Left kidney (tissue), 2 donors: Measurements from ENCODE around the gene CEBPG. TPM values are rescaled to one million over a fixed set of nuclear protein-coding genes. Genes with fewer than 3 reads are reported as not detected.

ENCODE experiments used
- DNase-seq: peaks from one replicate; pipeline ENCODE4 v3.0.0-alpha.2; 2013
- polyA plus RNA-seq: library from polyadenylated mRNA; unstranded; fragments of 120-200 nt; gene quantifications from one replicate; pipeline ENCODE4 v1.2.1, GENCODE V29; 2013; ENCODE audit not compliant: insufficient read length

CEBPG gene
- polyA plus RNA-seq, 1 donor: 25.6 TPM

DNA sequence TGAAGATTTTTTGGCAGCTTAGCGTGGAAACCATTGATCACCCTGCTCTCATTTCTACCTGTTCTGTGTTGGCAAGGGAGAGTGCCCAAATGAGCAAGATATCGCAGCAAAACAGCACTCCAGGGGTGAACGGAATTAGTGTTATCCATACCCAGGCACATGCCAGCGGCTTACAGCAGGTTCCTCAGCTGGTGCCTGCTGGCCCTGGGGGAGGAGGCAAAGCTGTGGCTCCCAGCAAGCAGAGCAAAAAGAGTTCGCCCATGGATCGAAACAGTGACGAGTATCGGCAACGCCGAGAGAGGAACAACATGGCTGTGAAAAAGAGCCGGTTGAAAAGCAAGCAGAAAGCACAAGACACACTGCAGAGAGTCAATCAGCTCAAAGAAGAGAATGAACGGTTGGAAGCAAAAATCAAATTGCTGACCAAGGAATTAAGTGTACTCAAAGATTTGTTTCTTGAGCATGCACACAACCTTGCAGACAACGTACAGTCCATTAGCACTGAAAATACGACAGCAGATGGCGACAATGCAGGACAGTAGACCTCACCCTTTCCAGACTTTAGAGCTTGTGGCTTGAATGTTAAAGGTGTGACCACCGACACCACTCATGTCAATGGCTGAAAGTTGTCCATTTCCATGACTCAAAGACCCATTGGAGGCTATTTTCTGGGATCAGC is 5.8 kb downstream of the CEBPG start:
- DNase-seq: no peak

DNA sequence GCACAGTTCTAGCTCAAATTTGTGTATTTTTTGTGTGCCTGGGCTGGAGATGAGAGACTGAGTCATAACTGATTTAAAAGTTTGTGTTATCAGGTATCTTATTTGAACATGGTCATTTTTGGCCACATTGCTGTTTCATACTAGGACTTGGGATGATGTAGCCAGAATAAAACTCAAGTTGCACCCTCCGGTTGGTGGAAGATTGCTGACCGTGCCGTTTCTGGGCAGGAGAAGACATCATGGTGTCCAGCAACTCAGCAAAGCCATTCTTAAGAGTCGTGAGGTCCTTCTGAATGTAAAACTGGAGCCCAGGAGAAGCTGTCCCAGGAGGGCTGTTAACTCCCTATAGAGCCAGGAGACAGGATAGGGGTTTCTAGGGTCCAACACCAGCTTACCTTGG is 7.6 kb downstream of the CEBPG start:
- DNase-seq: no peak

DNA sequence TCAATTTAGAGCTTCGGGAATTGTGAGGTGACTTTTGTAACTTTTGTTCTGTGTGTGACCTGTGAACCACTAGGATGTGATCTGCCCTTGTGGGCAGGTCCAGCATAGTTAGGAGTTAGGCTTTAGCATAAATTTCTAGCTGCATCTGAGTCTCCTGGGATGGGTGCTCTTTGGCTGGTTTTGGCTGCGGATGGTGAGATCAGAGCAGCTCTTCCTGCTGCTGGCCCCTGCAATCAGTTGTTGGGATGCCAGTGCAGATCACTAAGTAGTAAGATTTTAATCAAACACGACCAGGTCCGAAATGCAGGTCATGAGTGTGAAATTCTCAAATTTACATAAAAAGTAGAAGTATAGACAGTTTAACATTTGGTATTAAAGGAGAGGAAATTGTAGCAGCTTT is 8.5 kb downstream of the CEBPG start:
- no peak for DNase-seq

GRCh38 chr19:33382982-33383381 is 9.5 kb downstream of the CEBPG start:
- DNase-seq: no peak

- DNase-seq: no peak
These were observed 10.3 kb downstream of the CEBPG start for GRCh38 chr19:33383720-33384292.

GRCh38 chr19:33384983-33385382 is 11.5 kb downstream of the CEBPG start:
- no peak for DNase-seq

GRCh38 chr19:33385956-33386355 is 12.4 kb downstream of the CEBPG start:
- DNase-seq: no peak

- no peak for DNase-seq
These were observed 12.9 kb downstream of the CEBPG start for GRCh38 chr19:33386361-33386858.

DNA sequence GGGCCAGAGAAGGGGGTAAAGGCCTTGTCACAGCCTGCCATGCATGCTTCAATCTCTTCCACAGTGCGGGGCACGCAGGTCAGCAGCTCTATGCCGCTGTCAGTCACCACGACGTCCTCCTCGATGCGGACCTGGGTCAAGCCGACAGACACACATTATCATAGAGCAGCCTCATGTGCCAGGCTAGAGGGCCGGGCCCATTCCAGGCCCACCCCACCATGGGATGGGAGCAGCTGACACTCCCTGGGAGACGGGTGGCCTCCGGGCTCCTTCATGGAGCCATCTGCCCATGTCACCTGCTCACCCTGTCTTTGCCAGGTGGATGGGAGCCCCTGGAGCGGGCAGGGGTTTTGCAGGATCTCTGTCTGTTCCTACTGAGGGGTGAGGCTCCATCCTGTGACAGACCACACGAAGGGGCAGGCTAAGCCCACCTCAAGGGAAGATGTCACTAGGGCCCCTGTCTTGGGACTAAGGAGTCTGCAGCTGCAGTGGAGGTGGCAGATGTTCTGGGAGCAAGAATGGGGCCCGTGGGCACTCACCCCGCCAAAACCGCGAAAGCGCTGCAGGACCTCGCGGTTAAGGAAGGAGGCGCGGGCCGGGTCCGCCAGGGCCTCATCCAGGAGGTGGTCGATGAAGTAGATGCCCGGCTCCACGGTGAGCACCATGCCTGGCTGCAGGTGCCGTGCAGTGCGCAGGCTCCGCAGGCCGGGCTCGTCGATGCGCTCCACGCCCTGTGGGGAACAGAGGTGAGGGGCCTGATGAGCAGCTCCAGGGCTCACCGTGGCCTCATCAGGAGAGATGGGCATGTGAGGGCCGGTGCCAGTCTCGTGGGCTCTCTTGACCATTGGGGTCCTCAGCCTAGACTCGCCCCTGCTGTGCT is 14.1 kb downstream of the CEBPG start:
- DNase-seq: no peak

DNA sequence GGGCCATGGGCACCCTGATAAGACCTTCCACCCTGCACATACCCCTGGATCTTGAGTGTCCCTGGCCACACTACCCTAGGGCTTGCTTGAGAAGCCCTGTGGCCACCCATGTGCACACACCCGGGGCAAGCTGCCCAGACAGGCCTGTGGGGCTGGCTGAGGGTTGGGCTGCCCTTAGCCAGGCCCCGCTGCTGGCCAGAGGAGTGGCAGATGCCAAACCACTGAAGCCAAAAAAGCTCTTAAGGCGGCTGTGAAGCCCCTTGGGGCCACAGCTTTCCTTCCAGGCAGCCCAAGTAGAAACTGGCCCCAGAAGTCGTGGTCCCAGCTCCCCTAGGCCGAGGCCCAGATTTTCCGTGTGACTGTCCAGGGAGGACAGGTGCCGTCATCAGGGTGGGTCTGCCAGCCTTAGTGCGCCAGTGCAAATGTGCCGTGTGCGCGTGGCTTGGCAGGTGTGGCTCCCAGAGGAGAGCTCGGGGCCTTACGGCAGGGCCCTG is 14.8 kb downstream of the CEBPG start:
- no peak for DNase-seq

GRCh38 chr19:33388725-33389420 is 15.4 kb downstream of the CEBPG start:
- DNase-seq: no peak

GRCh38 chr19:33389421-33390100 is 16.1 kb downstream of the CEBPG start:
- no peak for DNase-seq

- DNase-seq: no peak
These were observed 16.8 kb downstream of the CEBPG start for GRCh38 chr19:33390101-33390907.

DNA sequence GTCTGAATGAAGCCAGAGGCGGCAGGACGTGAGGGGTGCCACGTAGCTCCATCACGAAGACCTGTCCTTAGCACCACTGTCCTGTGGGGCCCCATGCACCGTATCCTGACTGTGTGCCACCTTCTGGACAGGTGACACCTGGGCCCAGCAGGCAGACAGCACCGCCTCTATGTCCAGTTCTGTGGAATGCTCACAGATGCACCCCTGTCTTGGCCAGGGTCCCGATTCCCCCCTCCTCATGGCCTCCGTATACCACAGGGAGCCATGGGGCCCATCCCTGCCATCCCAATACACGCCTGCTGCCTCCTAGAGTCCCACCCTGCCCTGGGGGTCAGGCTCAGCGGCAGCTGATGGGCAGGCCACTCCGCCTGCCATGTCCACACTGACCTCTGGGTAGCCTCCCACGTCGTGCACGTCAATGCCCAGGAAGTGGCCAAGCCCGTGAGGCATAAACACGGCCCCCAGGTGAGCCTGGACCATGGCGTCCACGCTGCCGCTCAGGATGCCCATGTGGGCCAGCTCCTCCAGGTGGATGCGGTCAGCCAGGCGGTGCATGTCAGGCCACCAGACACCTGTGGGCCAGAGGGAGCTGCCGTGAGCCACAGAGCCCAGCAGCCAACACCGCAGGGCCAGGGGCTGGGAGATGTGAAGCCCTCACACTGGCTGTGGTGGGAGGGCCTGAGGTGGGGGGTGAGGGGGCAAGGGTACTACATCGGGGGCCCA is 17.6 kb downstream of the CEBPG start:
- DNase-seq: no peak

- DNase-seq: no peak
These were observed 18.2 kb downstream of the CEBPG start for GRCh38 chr19:33391631-33392249.

- DNase-seq: peak; percentile 24
These were observed 19.1 kb downstream of the CEBPG start for GRCh38 chr19:33392341-33393285.

GRCh38 chr19:33393286-33394005 is 19.9 kb downstream of the CEBPG start:
- no peak for DNase-seq
